Inferior parietal cortex (tissue), 1 donor: ENCODE data around the gene HSD17B12.
A peak's percentile ranks its signal among the peaks of the same experiment; 100 is the strongest.
"Not testable (repeated sequence)": the region's sequence is repeated elsewhere in the genome, so short reads cannot be mapped to it uniquely, and the experiment has no call there.

Source experiments
- DNase-seq: peaks from one replicate; pipeline ENCODE4 v3.0.0-alpha.2; 2016; ENCODE audit errors: extremely low spot score

HSD17B12 gene

DNA sequence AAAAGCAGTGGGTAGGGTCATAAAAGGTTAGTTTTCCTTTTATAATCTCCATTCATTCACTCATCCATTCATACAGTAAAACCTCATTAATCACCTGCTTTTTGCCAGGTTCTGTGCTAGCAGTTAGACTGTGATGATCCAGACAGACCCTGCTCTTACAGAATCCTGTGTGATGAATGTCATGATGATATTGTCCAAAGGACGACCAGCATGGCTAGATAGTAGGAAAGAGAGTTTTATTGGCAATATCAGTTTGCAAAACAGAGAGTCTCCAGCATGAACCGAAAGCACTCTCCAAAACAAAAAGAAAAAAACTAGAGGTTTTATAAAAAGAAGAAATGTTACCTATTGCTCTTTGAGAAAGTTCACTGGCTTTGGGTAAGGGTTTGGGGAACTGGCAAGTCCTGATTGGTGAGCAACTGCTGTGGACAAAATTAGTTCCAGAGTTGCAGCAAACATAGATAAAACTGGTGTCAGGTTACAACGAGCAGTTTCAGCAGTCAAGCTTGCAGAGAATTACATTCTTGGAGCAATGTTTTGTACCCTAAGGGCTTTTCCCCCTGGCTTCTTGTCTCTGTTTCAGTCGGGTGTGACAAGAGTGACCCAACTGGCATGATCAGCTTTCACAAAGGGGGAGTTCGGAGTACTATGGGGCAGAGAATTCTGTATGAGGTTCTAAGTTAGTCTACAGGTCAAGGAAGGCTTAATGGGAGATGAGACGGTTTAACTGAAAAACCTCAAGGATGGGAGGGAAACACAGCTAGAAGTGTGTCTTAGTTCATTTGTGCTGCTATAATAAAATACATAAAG is 58.3 kb downstream of the HSD17B12 start:
- no peak for DNase-seq

- DNase-seq, result peak; percentile 6
These were observed 66.1 kb downstream of the HSD17B12 start for GRCh38 chr11:43746670-43747069.

- DNase-seq, result peak; percentile 18
These were observed 66.7 kb downstream of the HSD17B12 start for GRCh38 chr11:43747130-43747802.

GRCh38 chr11:43748095-43748494 is 67.6 kb downstream of the HSD17B12 start:
- DNase-seq, result no peak

- DNase-seq, result no peak
These were observed 71.2 kb downstream of the HSD17B12 start for GRCh38 chr11:43751726-43752125.

DNA sequence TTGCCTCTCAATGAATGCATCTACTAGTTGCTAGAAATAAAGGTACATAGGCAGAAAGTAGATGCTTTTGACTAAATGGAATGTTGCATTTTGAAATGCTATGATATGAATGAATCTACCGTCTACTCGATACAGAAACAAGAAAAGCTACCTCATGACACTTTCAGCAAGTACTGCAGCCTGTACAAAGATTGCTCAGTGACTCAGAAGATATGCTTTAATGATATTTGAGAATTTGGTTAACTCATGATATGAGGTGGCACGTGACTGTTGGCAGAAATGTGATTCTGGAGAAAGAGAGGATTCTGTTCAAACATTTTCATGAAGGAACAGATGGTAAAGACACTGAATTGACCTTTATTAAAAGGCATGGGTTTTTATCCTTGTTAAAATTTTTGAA is 76.0 kb downstream of the HSD17B12 start:
- no peak for DNase-seq

- no peak for DNase-seq
These were observed 78.4 kb downstream of the HSD17B12 start for GRCh38 chr11:43758927-43759326.

DNA sequence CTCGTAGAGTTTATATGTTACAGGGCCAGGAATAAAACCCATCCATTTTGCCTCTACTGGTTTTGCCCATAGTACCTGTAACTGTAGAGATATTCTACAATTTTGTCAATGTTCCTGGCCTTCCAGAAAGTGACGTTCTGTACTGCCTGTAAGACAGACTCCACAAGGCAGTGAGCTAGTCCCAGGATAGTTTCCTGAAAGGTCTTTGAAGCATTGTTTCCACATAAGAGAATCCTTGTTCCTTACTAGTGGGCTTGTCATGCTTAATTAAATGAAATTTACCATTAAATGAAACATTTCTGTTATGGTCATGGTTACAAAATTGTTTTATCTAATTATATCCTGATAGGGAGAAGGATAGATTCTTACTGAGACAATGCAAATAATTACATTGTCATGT is 80.4 kb downstream of the HSD17B12 start:
- no peak for DNase-seq

GRCh38 chr11:43765194-43765593 is 84.7 kb downstream of the HSD17B12 start:
- no peak for DNase-seq

GRCh38 chr11:43768654-43769053 is 88.1 kb downstream of the HSD17B12 start:
- not testable (repeated sequence) for DNase-seq

DNA sequence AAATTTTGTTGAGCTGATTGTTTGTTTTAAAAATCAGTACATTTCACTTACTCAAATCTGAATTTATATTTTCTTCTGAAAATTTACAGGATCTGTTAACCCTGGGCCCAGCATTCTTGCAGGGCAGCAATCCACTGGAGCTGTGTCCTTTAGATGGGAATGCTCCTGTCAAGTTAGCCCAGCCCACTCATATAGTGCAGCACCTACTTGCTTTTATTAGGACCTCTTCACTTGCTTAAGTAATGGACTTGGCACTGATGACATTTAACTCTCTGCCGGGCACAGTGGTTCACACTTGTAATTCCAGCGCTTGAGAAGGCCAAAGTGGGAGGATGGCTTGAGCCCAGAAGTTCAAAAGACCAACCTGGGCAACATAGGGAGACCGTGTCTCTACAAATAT is 89.6 kb downstream of the HSD17B12 start:
- no peak for DNase-seq

- DNase-seq, result no peak
These were observed 92.2 kb downstream of the HSD17B12 start for GRCh38 chr11:43772733-43773132.

DNA sequence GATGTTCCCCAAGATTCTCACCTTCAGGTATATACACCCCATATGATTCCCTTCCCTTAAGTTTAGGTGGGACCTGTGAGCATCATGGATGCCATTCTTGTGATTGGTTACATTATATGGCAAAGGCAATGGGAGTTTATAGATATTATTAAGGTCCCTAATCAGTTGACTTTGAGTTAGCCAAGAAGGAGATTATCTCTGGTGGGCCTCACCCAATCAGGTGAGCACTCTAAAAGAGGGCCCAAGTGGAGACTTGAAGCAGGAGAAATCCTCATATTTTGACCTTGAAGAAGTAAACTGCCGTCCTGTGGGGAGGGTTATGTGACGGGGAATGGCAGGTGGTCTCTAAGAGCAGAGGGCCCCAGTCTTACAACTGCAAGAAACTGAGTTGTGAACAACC is 94.2 kb downstream of the HSD17B12 start:
- DNase-seq, result no peak

GRCh38 chr11:43779306-43779705 is 98.8 kb downstream of the HSD17B12 start:
- DNase-seq, result no peak

DNA sequence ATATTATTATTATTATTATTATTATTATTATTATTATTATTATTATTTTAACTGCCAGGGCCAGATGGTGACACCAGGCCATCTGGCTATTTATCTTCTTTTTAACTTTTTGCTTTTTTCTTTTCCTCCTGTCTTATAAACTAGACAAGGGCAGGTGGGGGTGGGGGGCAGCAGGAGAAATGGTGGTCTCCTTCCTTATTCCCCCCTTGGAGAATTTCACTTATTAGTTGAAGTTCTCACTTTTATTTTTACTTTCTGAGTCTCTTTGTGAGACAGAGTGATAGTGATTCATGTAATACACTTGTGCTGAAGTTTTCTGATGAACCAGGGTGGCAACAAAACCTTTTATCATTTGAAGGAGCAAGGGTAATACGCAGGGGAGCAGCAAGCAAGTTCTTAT is 103.8 kb downstream of the HSD17B12 start:
- DNase-seq, result no peak

- no peak for DNase-seq
These were observed 104.3 kb downstream of the HSD17B12 start for GRCh38 chr11:43784866-43785265.

- no peak for DNase-seq
These were observed 104.8 kb downstream of the HSD17B12 start for GRCh38 chr11:43785318-43785717.

- peak; percentile 19 for DNase-seq
These were observed 105.5 kb downstream of the HSD17B12 start for GRCh38 chr11:43786016-43786415.

- DNase-seq, result no peak
These were observed 107.3 kb downstream of the HSD17B12 start for GRCh38 chr11:43787824-43788223.

DNA sequence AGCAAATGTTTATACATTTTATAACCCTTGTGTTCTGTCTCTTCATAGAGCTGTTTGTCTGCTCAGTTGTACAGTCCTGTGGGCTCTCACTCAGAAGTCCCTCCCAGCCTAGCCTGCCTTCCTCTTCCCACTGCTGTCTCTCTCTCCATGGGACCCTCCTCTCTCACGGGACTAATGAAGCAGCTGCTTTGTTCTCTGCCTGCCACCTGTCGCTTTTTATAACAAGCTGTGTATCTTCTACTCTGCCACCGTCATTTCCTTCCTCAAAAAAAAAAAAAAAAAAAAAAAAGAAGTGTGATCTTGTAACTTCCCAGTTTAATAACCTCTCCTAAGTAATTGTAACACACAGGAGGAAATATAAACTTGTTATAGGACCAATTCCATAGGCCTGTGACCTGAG is 107.9 kb downstream of the HSD17B12 start:
- DNase-seq, result no peak

DNA sequence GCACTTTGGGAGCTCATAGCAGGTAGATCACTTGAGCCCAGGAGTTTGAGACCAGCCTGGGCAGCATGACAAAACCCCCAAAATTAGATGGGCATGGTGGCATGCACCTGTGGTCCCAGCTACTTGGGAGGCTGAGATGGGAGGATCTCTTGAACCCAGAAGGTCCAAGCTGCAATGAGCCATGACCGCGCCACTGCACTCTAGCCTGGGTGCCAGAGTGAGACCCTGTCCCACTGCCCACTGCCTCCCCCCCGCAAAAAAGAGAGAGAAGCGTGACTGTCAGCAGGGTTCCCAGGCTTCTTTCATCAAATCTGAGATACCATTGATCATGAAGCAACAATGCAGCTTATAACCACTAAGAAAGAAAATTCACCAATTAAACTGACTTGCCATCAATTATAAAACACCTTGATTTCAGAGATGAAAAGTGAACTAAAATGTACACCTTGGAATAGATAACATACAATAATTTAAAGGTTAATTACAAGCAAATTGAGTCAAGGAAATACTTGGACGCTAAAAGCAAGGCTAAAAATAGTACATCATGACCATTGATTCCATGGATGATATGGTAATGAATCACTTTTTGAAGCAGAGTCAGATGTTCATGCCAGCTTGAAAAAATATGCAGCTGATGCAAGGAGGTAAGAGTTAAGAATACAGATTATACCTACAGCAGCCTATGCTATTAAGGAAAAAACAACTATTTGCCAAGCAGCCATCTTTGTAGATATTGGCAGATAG is 109.3 kb downstream of the HSD17B12 start:
- DNase-seq, result no peak

GRCh38 chr11:43790444-43790794 is 109.9 kb downstream of the HSD17B12 start:
- no peak for DNase-seq

GRCh38 chr11:43797337-43797736 is 116.8 kb downstream of the HSD17B12 start:
- DNase-seq, result no peak
